Esophagus squamous epithelium (tissue), 5 donors: ENCODE results near the gene CHST11. TPM values are rescaled to one million over a fixed set of nuclear protein-coding genes. Genes with fewer than 3 reads are reported as not detected.

Experiments used
- DNase-seq: peaks from one replicate; lab custom pipeline; 2025; lab: John Stamatoyannopoulos, UW
- H3K27ac ChIP-seq, 4 donors: fragments of 200-600 bp; sonication (generic); one replicate each; pipeline ENCODE4 v1.5.1; 2016 to 2019; ENCODE audit warnings: mild to moderate bottlenecking in 1 of 4
- H3K27me3 ChIP-seq, 4 donors: fragments of 200-600 bp; sonication (generic); 1 replicate in 3 of 4; 2 replicates in 1 of 4; pipeline versions ENCODE4 v1.5.1 to v1.6.0; 2017 to 2021; ENCODE audit warnings: antibody characterized with exemption in 1 of 4
- H3K36me3 ChIP-seq, 3 donors: fragments of 200-600 bp; sonication (generic); one replicate each; pipeline ENCODE4 v1.5.1; 2016 to 2019
- H3K4me1 ChIP-seq, 3 donors: fragments of 200-600 bp; sonication (generic); one replicate each; pipeline ENCODE4 v1.5.1; 2017 to 2019
- H3K4me3 ChIP-seq, 4 donors: fragments of 200-600 bp; sonication (generic); 1 replicate in 3 of 4; 2 replicates in 1 of 4; pipeline ENCODE4 v1.5.1; 2016 to 2019; ENCODE audit warnings: mild to moderate bottlenecking in 2 of 4, moderate library complexity in 1 of 4
- H3K9me3 ChIP-seq, 3 donors: fragments of 200-600 bp; sonication (generic); one replicate each; pipeline ENCODE4 v1.5.1; 2016 to 2019
- POLR2A ChIP-seq, 4 donors: fragments of 450-650 bp; IDR thresholded peaks; one replicate each; pipeline ENCODE4 v1.6.1; 2017; ENCODE audit warnings: antibody characterized with exemption in 4 of 4, mild to moderate bottlenecking in 4 of 4, moderate library complexity in 3 of 4
- WGBS, 2 donors: methylation state at CpG; one replicate each; pipeline ENCODE4 v1.1.5; 2018; 5-methylcytosine and 5-hydroxymethylcytosine counted together
- intact Hi-C: fragments of 100-400 bp; cut with DNase I; formaldehyde crosslinking; loops from one replicate; pipeline ENCODE4 v1.15.0; 2022
- total RNA-seq, 4 donors: library from RNA; depleted of rRNA; stranded (reverse); fragments of >200 nt; gene quantifications; one replicate each; pipeline ENCODE4 v1.1.0, GENCODE V29; 2016
- TF ChIP-seq, protein P1 (sequence below), 6 experiments: fragments of 450-650 bp in 4 of 6; fragments of 200-600 bp in 2 of 6; sonication (generic) in 2 of 6; IDR thresholded peaks; one replicate each; pipeline ENCODE4 v1.5.1; 2016 to 2019; ENCODE audit warnings: antibody characterized with exemption in 6 of 6, mild to moderate bottlenecking in 4 of 6, moderate library complexity in 4 of 6
- donor health status: DM: yes; HTN: yes; CAD: no.

CHST11 gene
- total RNA-seq, 4 donors from 2014 or later: 6.3 to 12.6 (median 10.3) TPM

DNA sequence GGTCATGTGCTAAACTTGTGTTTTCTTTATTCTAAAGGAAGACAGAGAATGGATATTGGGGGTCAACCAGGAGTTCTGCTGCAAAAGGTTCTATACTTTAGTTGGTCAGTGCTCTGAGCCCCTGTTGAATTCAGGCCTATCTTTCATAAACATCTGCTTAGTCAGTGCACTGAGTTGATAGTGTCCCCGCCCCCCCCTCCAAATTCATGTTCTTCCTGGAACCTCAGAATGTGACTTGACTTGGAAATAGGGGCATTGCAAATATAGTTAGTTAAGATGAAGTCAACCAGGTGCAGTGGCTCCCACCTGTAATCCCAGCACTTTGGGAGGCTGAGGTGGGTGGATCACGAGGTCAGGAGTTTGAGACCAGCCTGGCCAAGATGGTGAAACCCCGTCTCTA is 23.3 kb downstream of the CHST11 start:
- DNase-seq: no peak
- peaks cover 0 to 11% (median 0%) of the 10 kb centered on the region in 3 donors for H3K4me1 ChIP-seq
- no peaks in the 10 kb centered on the region for H3K36me3 ChIP-seq
- no peak for TF ChIP-seq POLR2A (IDR thresholded peaks at IDR 0.05)
- TF ChIP-seq, protein P1, sequence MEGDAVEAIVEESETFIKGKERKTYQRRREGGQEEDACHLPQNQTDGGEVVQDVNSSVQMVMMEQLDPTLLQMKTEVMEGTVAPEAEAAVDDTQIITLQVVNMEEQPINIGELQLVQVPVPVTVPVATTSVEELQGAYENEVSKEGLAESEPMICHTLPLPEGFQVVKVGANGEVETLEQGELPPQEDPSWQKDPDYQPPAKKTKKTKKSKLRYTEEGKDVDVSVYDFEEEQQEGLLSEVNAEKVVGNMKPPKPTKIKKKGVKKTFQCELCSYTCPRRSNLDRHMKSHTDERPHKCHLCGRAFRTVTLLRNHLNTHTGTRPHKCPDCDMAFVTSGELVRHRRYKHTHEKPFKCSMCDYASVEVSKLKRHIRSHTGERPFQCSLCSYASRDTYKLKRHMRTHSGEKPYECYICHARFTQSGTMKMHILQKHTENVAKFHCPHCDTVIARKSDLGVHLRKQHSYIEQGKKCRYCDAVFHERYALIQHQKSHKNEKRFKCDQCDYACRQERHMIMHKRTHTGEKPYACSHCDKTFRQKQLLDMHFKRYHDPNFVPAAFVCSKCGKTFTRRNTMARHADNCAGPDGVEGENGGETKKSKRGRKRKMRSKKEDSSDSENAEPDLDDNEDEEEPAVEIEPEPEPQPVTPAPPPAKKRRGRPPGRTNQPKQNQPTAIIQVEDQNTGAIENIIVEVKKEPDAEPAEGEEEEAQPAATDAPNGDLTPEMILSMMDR (IDR thresholded peaks at IDR 0.05): no peak
- intact Hi-C loops: no loop called here
- 93 to 100% methylated on average over 2 to 3 of the region's 3 CpGs for WGBS, 2 donors
- no peak overlapping the region for H3K4me3 ChIP-seq
- no peak overlapping the region for H3K27ac ChIP-seq
- H3K27me3 ChIP-seq: no peaks in the 10 kb centered on the region
- H3K9me3 ChIP-seq: no peaks in the 10 kb centered on the region

- Histone ChIP-seq H3K4me1 (peaks cover 0 to 18% (median 0%) of the 10 kb centered on the region in 3 donors), H3K4me3 (no peak overlapping the region), H3K9me3 (no peaks in the 10 kb centered on the region), H3K27me3 (no peaks in the 10 kb centered on the region), H3K27ac (peak overlapping the region in 1 of 4 donors; percentile 66), H3K36me3 (no peaks in the 10 kb centered on the region)
- WGBS, 2 donors: 89 to 94% methylated on average over 10 to 11 of the region's 11 CpGs
- DNase-seq: no peak
- intact Hi-C loops: no loop called here
- TF ChIP-seq POLR2A (IDR thresholded peaks at IDR 0.05): no peak
- TF ChIP-seq, protein P1 (IDR thresholded peaks at IDR 0.05): no peak
Observed at GRCh38 chr12:104480826-104481440, 24.2 kb downstream of the CHST11 start.

GRCh38 chr12:104482113-104482512 is 25.4 kb downstream of the CHST11 start:
- Histone ChIP-seq H3K36me3 (no peaks in the 10 kb centered on the region), H3K4me1 (peaks cover 1 to 30% (median 6%) of the 10 kb centered on the region in 3 donors), H3K4me3 (no peak overlapping the region), H3K9me3 (no peaks in the 10 kb centered on the region), H3K27ac (no peak overlapping the region), H3K27me3 (no peaks in the 10 kb centered on the region)
- intact Hi-C loops: no loop called here
- 35 to 65% methylated on average over 3 to 4 of the region's 4 CpGs for WGBS, 2 donors
- no peak for DNase-seq
- TF ChIP-seq, protein P1 (IDR thresholded peaks at IDR 0.05): no peak
- TF ChIP-seq POLR2A (IDR thresholded peaks at IDR 0.05): no peak

DNA sequence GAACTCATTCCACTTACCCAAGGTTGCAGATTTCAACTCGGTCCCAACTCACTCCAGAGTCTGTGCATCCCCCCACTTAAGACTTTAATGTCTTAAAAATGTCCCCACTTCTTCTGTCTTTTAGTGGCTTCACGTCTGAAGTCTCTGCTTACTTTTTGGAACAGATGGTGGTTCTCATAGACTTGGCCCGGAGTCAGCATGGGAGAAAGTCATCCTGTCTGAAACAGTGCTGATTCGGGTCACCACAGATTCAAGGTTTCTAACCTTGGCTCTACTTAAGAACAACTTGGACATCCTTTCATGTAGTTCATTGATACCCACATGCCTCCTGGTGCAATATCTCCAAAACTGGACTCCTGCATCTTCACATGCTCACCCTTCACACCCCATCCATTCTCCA is 26.0 kb downstream of the CHST11 start:
- 58 to 73% methylated on average over 4 of the region's 4 CpGs for WGBS, 2 donors
- TF ChIP-seq POLR2A (IDR thresholded peaks at IDR 0.05): no peak
- TF ChIP-seq, protein P1 (IDR thresholded peaks at IDR 0.05): no peak
- no peak overlapping the region for H3K4me3 ChIP-seq
- no peaks in the 10 kb centered on the region for H3K9me3 ChIP-seq
- intact Hi-C loops: no loop called here
- H3K36me3 ChIP-seq: no peaks in the 10 kb centered on the region
- H3K4me1 ChIP-seq: peaks cover 6 to 32% (median 6%) of the 10 kb centered on the region in 3 donors
- DNase-seq: no peak
- no peak overlapping the region for H3K27ac ChIP-seq
- no peaks in the 10 kb centered on the region for H3K27me3 ChIP-seq

- intact Hi-C loops: no loop called here
- Histone ChIP-seq H3K27ac (no peak overlapping the region), H3K4me1 (peaks cover 6 to 29% (median 6%) of the 10 kb centered on the region in 3 donors), H3K9me3 (no peaks in the 10 kb centered on the region), H3K27me3 (no peaks in the 10 kb centered on the region), H3K36me3 (no peaks in the 10 kb centered on the region), H3K4me3 (no peak overlapping the region)
- DNase-seq: no peak
- TF ChIP-seq, protein P1 (IDR thresholded peaks at IDR 0.05): no peak
- 71 to 81% methylated on average over 2 of the region's 2 CpGs for WGBS, 2 donors
Observed at GRCh38 chr12:104484079-104484478, 27.3 kb downstream of the CHST11 start.
